ENCODE results near the gene PACRG.

The PACRG gene

GRCh38 chr6:162906479-162906878, 178.7 kb downstream of the PACRG start:
- in situ Hi-C loops (cut with MboI; ENCODE audit: low pct_unique_long_range_greater_than_20kb, low sequenced_read_pairs, unreplicated experiment) = no loop called here
- TF ChIP-seq CTCF (IDR thresholded peaks at IDR 0.05; ENCODE audit: extremely low read depth, insufficient read depth, missing control alignments) = no peak
- DNase-seq (ENCODE audit: low spot score) = no peak

- DNase-seq (ENCODE audit: low spot score) = peak; percentile 29
- TF ChIP-seq CTCF (IDR thresholded peaks at IDR 0.05; ENCODE audit: extremely low read depth, insufficient read depth, missing control alignments) = peak; percentile 55
- in situ Hi-C loops (cut with MboI; ENCODE audit: low pct_unique_long_range_greater_than_20kb, low sequenced_read_pairs, unreplicated experiment) = no loop called here
Observed at GRCh38 chr6:162907876-162908481, 180.2 kb downstream of the PACRG start.

- no peak for TF ChIP-seq CTCF (IDR thresholded peaks at IDR 0.05; ENCODE audit: extremely low read depth, insufficient read depth, missing control alignments)
- in situ Hi-C loops (cut with MboI; ENCODE audit: low pct_unique_long_range_greater_than_20kb, low sequenced_read_pairs, unreplicated experiment) = no loop called here
- DNase-seq (ENCODE audit: low spot score) = no peak
Observed at GRCh38 chr6:162913206-162913605, 185.4 kb downstream of the PACRG start.

GRCh38 chr6:162917506-162917905, 189.7 kb downstream of the PACRG start:
- TF ChIP-seq CTCF (IDR thresholded peaks at IDR 0.05; ENCODE audit: extremely low read depth, insufficient read depth, missing control alignments) = no peak
- DNase-seq (ENCODE audit: low spot score) = no peak
- in situ Hi-C loops (cut with MboI; ENCODE audit: low pct_unique_long_range_greater_than_20kb, low sequenced_read_pairs, unreplicated experiment) = no loop called here

GRCh38 chr6:162921062-162921461, 193.3 kb downstream of the PACRG start:
- in situ Hi-C loops (cut with MboI; ENCODE audit: low pct_unique_long_range_greater_than_20kb, low sequenced_read_pairs, unreplicated experiment) = no loop called here
- no peak for DNase-seq (ENCODE audit: low spot score)
- TF ChIP-seq CTCF (IDR thresholded peaks at IDR 0.05; ENCODE audit: extremely low read depth, insufficient read depth, missing control alignments) = no peak

DNA sequence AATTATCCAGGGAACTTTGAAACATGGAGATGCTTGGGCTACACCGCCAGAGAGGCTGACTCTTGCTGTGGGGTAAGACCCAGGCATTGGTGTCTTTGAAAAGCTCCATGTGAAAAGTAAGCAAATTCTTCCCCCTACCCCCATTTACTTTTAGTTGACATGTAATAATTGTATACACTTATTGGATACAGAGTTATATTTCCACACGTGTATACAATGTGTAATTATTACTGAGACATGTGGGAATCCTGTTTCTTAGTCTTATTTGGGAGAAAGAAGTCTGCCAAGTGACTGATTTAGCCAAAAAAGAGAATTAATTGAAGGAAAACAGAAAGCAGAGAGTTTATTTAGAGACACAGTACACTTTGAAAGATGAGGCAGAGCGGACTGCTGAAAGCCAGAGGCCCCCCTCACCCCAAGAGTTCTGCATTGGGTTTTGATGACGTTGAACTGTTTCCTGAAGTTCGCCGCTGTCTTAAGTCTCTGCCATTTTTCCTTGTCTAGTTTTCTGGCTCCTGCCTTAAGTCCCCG, 193.8 kb downstream of the PACRG start:
- TF ChIP-seq CTCF (IDR thresholded peaks at IDR 0.05; ENCODE audit: extremely low read depth, insufficient read depth, missing control alignments) = no peak
- no peak for DNase-seq (ENCODE audit: low spot score)
- in situ Hi-C loops (cut with MboI; ENCODE audit: low pct_unique_long_range_greater_than_20kb, low sequenced_read_pairs, unreplicated experiment) = no loop called here

Data from GM13977 (cell line).